ENCODE measurements around the gene KIF4A.
"Not testable (repeated sequence)": the region's sequence is repeated elsewhere in the genome, so short reads cannot be mapped to it uniquely, and the experiment has no call there.

Gene KIF4A

GRCh38 chrX:70313503-70313902 lies 23.6 kb downstream of the KIF4A start:
- no peak overlapping the region for H2AK5ac ChIP-seq (ENCODE audit: low read length, severe bottlenecking)
- peaks cover 10% of the 10 kb centered on the region for H3K9me3 ChIP-seq (ENCODE audit: control insufficient read depth, low read length)
- peaks cover 2% of the 10 kb centered on the region for H3K4me1 ChIP-seq (ENCODE audit: control insufficient read depth, insufficient read depth, low read depth, low read length)
- no peak overlapping the region for H3K27ac ChIP-seq (ENCODE audit: low read length, poor library complexity, severe bottlenecking)
- H3K79me1 ChIP-seq (replicated peaks; ENCODE audit: low read length, poor library complexity, severe bottlenecking) = peaks cover 2% of the 10 kb centered on the region
- DNase-seq = peak; percentile 19
- H3K14ac ChIP-seq (ENCODE audit: low read length in 2 of 2) = no peak overlapping the region
- no peak overlapping the region for H4K8ac ChIP-seq (ENCODE audit: low read length)
- no peaks in the 10 kb centered on the region for H3K36me3 ChIP-seq (ENCODE audit: control insufficient read depth in 1 of 2, insufficient read depth in 2 of 2, low read depth in 1 of 2, low read length in 2 of 2)
- no peak overlapping the region for H3K23ac ChIP-seq (ENCODE audit: low read length in 2 of 2)
- no peak overlapping the region for H3K9ac ChIP-seq (ENCODE audit: low read length)
- no peak overlapping the region for H2BK5ac ChIP-seq (ENCODE audit: low read depth, low read length, poor library complexity, severe bottlenecking)
- H3K18ac ChIP-seq (ENCODE audit: low read depth in 1 of 2, low read length in 2 of 2) = no peak overlapping the region
- 100% methylated on average over 1 of the region's 1 CpG for WGBS
- no peak overlapping the region for H2BK15ac ChIP-seq (ENCODE audit: low read depth, poor library complexity, severe bottlenecking)
- H3K4me3 ChIP-seq (ENCODE audit: insufficient read depth in 1 of 2, low read depth in 1 of 2, low read length in 2 of 2) = no peak overlapping the region
- H2BK12ac ChIP-seq (ENCODE audit: low read length in 2 of 2) = no peak overlapping the region
- H3K4me2 ChIP-seq (ENCODE audit: low read length, poor library complexity, severe bottlenecking) = no peak overlapping the region
- H2BK120ac ChIP-seq (ENCODE audit: low read depth, low read length) = no peak overlapping the region
- peaks cover 0 to 6% of the 10 kb centered on the region in 2 experiments for H3K27me3 ChIP-seq (ENCODE audit: control insufficient read depth in 1 of 2, insufficient read depth in 1 of 2, low read length in 2 of 2)
- no peak overlapping the region for H4K91ac ChIP-seq (ENCODE audit: low read length)
- no peak overlapping the region for H3K4ac ChIP-seq (ENCODE audit: low read depth in 1 of 2, low read length in 2 of 2)
- H2AFZ ChIP-seq (ENCODE audit: low read depth, low read length) = no peak overlapping the region

- no peak for DNase-seq
- peaks cover 8% of the 10 kb centered on the region for H3K79me1 ChIP-seq (replicated peaks; ENCODE audit: low read length, poor library complexity, severe bottlenecking)
- H2BK12ac ChIP-seq (ENCODE audit: low read length in 2 of 2) = no peak overlapping the region
- H2AK5ac ChIP-seq (ENCODE audit: low read length, severe bottlenecking) = no peak overlapping the region
- no peak overlapping the region for H3K18ac ChIP-seq (ENCODE audit: low read depth in 1 of 2, low read length in 2 of 2)
- H2BK15ac ChIP-seq (ENCODE audit: low read depth, poor library complexity, severe bottlenecking) = no peak overlapping the region
- no peaks in the 10 kb centered on the region for H3K9me3 ChIP-seq (ENCODE audit: control insufficient read depth, low read length)
- H2AFZ ChIP-seq (ENCODE audit: low read depth, low read length) = no peak overlapping the region
- no peak overlapping the region for H3K4me2 ChIP-seq (ENCODE audit: low read length, poor library complexity, severe bottlenecking)
- peaks cover 0 to 5% of the 10 kb centered on the region in 2 experiments for H3K27me3 ChIP-seq (ENCODE audit: control insufficient read depth in 1 of 2, insufficient read depth in 1 of 2, low read length in 2 of 2)
- H3K4me1 ChIP-seq (ENCODE audit: control insufficient read depth, insufficient read depth, low read depth, low read length) = no peaks in the 10 kb centered on the region
- H2BK120ac ChIP-seq (ENCODE audit: low read depth, low read length) = no peak overlapping the region
- H3K23ac ChIP-seq (ENCODE audit: low read length in 2 of 2) = no peak overlapping the region
- H3K4me3 ChIP-seq (ENCODE audit: insufficient read depth in 1 of 2, low read depth in 1 of 2, low read length in 2 of 2) = no peak overlapping the region
- 95% methylated on average over 4 of the region's 4 CpGs for WGBS
- H4K91ac ChIP-seq (ENCODE audit: low read length) = no peak overlapping the region
- H3K36me3 ChIP-seq (ENCODE audit: control insufficient read depth in 1 of 2, insufficient read depth in 2 of 2, low read depth in 1 of 2, low read length in 2 of 2) = no peaks in the 10 kb centered on the region
- no peak overlapping the region for H3K9ac ChIP-seq (ENCODE audit: low read length)
- H3K4ac ChIP-seq (ENCODE audit: low read depth in 1 of 2, low read length in 2 of 2) = no peak overlapping the region
- no peak overlapping the region for H3K27ac ChIP-seq (ENCODE audit: low read length, poor library complexity, severe bottlenecking)
- H3K14ac ChIP-seq (ENCODE audit: low read length in 2 of 2) = no peak overlapping the region
- H2BK5ac ChIP-seq (ENCODE audit: low read depth, low read length, poor library complexity, severe bottlenecking) = no peak overlapping the region
- no peak overlapping the region for H4K8ac ChIP-seq (ENCODE audit: low read length)
These were observed 32.9 kb downstream of the KIF4A start for GRCh38 chrX:70322784-70323183.

GRCh38 chrX:70323628-70324027 lies 33.7 kb downstream of the KIF4A start:
- not testable (repeated sequence) for H2AK5ac ChIP-seq (ENCODE audit: low read length, severe bottlenecking); H3K9ac ChIP-seq (ENCODE audit: low read length); H2BK15ac ChIP-seq (ENCODE audit: low read depth, poor library complexity, severe bottlenecking); H2BK120ac ChIP-seq (ENCODE audit: low read depth, low read length); H3K36me3 ChIP-seq (ENCODE audit: control insufficient read depth in 1 of 2, insufficient read depth in 2 of 2, low read depth in 1 of 2, low read length in 2 of 2); H3K9me3 ChIP-seq (ENCODE audit: control insufficient read depth, low read length); H3K4me1 ChIP-seq (ENCODE audit: control insufficient read depth, insufficient read depth, low read depth, low read length); H2BK5ac ChIP-seq (ENCODE audit: low read depth, low read length, poor library complexity, severe bottlenecking); H2AFZ ChIP-seq (ENCODE audit: low read depth, low read length); H3K79me1 ChIP-seq (replicated peaks; ENCODE audit: low read length, poor library complexity, severe bottlenecking); H3K27me3 ChIP-seq (ENCODE audit: control insufficient read depth in 1 of 2, insufficient read depth in 1 of 2, low read length in 2 of 2); H2BK12ac ChIP-seq (ENCODE audit: low read length in 2 of 2); H3K4me2 ChIP-seq (ENCODE audit: low read length, poor library complexity, severe bottlenecking); H3K27ac ChIP-seq (ENCODE audit: low read length, poor library complexity, severe bottlenecking); H3K18ac ChIP-seq (ENCODE audit: low read depth in 1 of 2, low read length in 2 of 2); H3K14ac ChIP-seq (ENCODE audit: low read length in 2 of 2); H3K4ac ChIP-seq (ENCODE audit: low read depth in 1 of 2, low read length in 2 of 2); H3K23ac ChIP-seq (ENCODE audit: low read length in 2 of 2); DNase-seq; H4K91ac ChIP-seq (ENCODE audit: low read length); H3K4me3 ChIP-seq (ENCODE audit: insufficient read depth in 1 of 2, low read depth in 1 of 2, low read length in 2 of 2); H4K8ac ChIP-seq (ENCODE audit: low read length)
- WGBS = 100% methylated on average over 2 of the region's 6 CpGs

- peaks cover 0 to 5% of the 10 kb centered on the region in 2 experiments for H3K27me3 ChIP-seq (ENCODE audit: control insufficient read depth in 1 of 2, insufficient read depth in 1 of 2, low read length in 2 of 2)
- H2AFZ ChIP-seq (ENCODE audit: low read depth, low read length) = no peak overlapping the region
- no peak overlapping the region for H2BK5ac ChIP-seq (ENCODE audit: low read depth, low read length, poor library complexity, severe bottlenecking)
- H4K91ac ChIP-seq (ENCODE audit: low read length) = no peak overlapping the region
- H3K9ac ChIP-seq (ENCODE audit: low read length) = no peak overlapping the region
- peak; percentile 11 for DNase-seq
- 38% methylated on average over 1 of the region's 2 CpGs for WGBS
- no peak overlapping the region for H3K4me3 ChIP-seq (ENCODE audit: insufficient read depth in 1 of 2, low read depth in 1 of 2, low read length in 2 of 2)
- H4K8ac ChIP-seq (ENCODE audit: low read length) = no peak overlapping the region
- H2BK12ac ChIP-seq (ENCODE audit: low read length in 2 of 2) = no peak overlapping the region
- H3K27ac ChIP-seq (ENCODE audit: low read length, poor library complexity, severe bottlenecking) = no peak overlapping the region
- H3K4ac ChIP-seq (ENCODE audit: low read depth in 1 of 2, low read length in 2 of 2) = no peak overlapping the region
- no peak overlapping the region for H2AK5ac ChIP-seq (ENCODE audit: low read length, severe bottlenecking)
- no peaks in the 10 kb centered on the region for H3K4me1 ChIP-seq (ENCODE audit: control insufficient read depth, insufficient read depth, low read depth, low read length)
- H3K23ac ChIP-seq (ENCODE audit: low read length in 2 of 2) = no peak overlapping the region
- H3K14ac ChIP-seq (ENCODE audit: low read length in 2 of 2) = no peak overlapping the region
- H2BK120ac ChIP-seq (ENCODE audit: low read depth, low read length) = no peak overlapping the region
- no peaks in the 10 kb centered on the region for H3K9me3 ChIP-seq (ENCODE audit: control insufficient read depth, low read length)
- no peak overlapping the region for H3K18ac ChIP-seq (ENCODE audit: low read depth in 1 of 2, low read length in 2 of 2)
- H3K4me2 ChIP-seq (ENCODE audit: low read length, poor library complexity, severe bottlenecking) = no peak overlapping the region
- H2BK15ac ChIP-seq (ENCODE audit: low read depth, poor library complexity, severe bottlenecking) = no peak overlapping the region
- H3K79me1 ChIP-seq (replicated peaks; ENCODE audit: low read length, poor library complexity, severe bottlenecking) = peaks cover 8% of the 10 kb centered on the region
- no peaks in the 10 kb centered on the region for H3K36me3 ChIP-seq (ENCODE audit: control insufficient read depth in 1 of 2, insufficient read depth in 2 of 2, low read depth in 1 of 2, low read length in 2 of 2)
These were observed 34.4 kb downstream of the KIF4A start for GRCh38 chrX:70324326-70324725.
